ENCODE measurements around the gene TSHZ1. TPM values are rescaled to one million over a fixed set of nuclear protein-coding genes. Genes with fewer than 3 reads are reported as not detected.

TSHZ1 gene
- total RNA-seq, 2 donors from 2014 or later = 1.1 to 1.7 TPM

GRCh38 chr18:75269696-75270095 lies 59.1 kb downstream of the TSHZ1 start:
- Mint-ChIP-seq H3K27ac (no peak overlapping the region), H3K27me3 (ENCODE audit: insufficient read depth) (no peaks in the 10 kb centered on the region), H3K4me3 (no peak overlapping the region), H3K36me3 (ENCODE audit: low read depth) (no peaks in the 10 kb centered on the region), H3K4me1 (no peaks in the 10 kb centered on the region), H3K9me3 (no peaks in the 10 kb centered on the region)
- Histone ChIP-seq H3K36me3 (ENCODE audit: control insufficient read depth, insufficient read depth, low read length) (no peaks in the 10 kb centered on the region), H3K9me3 (ENCODE audit: control insufficient read depth, low read length) (no peaks in the 10 kb centered on the region), H3K27ac (ENCODE audit: low read depth, low read length) (no peak overlapping the region), H3K4me3 (ENCODE audit: low read length) (no peak overlapping the region), H3K27me3 (ENCODE audit: control insufficient read depth, insufficient read depth, low read length, poor library complexity, severe bottlenecking) (no peaks in the 10 kb centered on the region), H3K9ac (ENCODE audit: extremely low read depth, low read length, poor library complexity, severe bottlenecking) (no peak overlapping the region), H3K4me1 (ENCODE audit: control insufficient read depth, insufficient read depth, low read length) (no peaks in the 10 kb centered on the region)
- TF ChIP-seq CTCF (conservative IDR thresholded peaks at IDR 0.05) = no peak
- WGBS, 2 experiments (ENCODE audit: insufficient coverage in 1 of 2, insufficient read length in 1 of 2) = 92 to 94% methylated on average over 7 to 8 of the region's 8 CpGs
- DNase-seq = no peak

GRCh38 chr18:75271952-75272351 lies 61.4 kb downstream of the TSHZ1 start:
- Mint-ChIP-seq H3K36me3 (ENCODE audit: low read depth) (no peaks in the 10 kb centered on the region), H3K27me3 (ENCODE audit: insufficient read depth) (peaks cover 2% of the 10 kb centered on the region), H3K4me1 (no peaks in the 10 kb centered on the region), H3K27ac (no peak overlapping the region), H3K4me3 (no peak overlapping the region), H3K9me3 (no peaks in the 10 kb centered on the region)
- H3K4me1 ChIP-seq (ENCODE audit: control insufficient read depth, insufficient read depth, low read length) = no peaks in the 10 kb centered on the region
- H3K4me3 ChIP-seq (ENCODE audit: low read length) = no peak overlapping the region
- 88 to 93% methylated on average over 9 to 11 of the region's 11 CpGs for WGBS, 2 experiments (ENCODE audit: insufficient coverage in 1 of 2, insufficient read length in 1 of 2)
- no peaks in the 10 kb centered on the region for H3K9me3 ChIP-seq (ENCODE audit: control insufficient read depth, low read length)
- H3K27me3 ChIP-seq (ENCODE audit: control insufficient read depth, insufficient read depth, low read length, poor library complexity, severe bottlenecking) = no peaks in the 10 kb centered on the region
- no peaks in the 10 kb centered on the region for H3K36me3 ChIP-seq (ENCODE audit: control insufficient read depth, insufficient read depth, low read length)
- no peak for DNase-seq
- TF ChIP-seq CTCF (conservative IDR thresholded peaks at IDR 0.05) = no peak
- H3K9ac ChIP-seq (ENCODE audit: extremely low read depth, low read length, poor library complexity, severe bottlenecking) = no peak overlapping the region
- H3K27ac ChIP-seq (ENCODE audit: low read depth, low read length) = no peak overlapping the region

DNA sequence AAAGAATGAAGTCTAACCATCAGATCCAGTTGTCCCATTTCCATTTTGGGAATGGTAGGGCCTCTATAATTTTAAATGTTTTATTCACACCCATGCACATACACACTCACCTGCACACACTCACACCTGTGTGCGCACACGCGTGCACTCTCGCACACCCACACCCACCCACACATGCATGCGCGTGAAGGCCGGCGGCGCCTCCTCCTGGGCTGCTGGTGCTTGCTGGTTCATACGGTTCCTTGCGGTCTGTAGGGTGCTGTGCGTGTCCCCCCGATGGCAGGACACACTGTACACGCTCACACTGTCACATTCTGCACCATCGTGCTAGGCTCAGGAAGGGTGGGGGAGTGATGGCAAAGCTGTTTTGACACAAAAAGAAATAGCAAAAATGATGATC lies 63.2 kb downstream of the TSHZ1 start:
- H3K27ac Mint-ChIP-seq = no peak overlapping the region
- Histone ChIP-seq H3K4me3 (ENCODE audit: low read length) (no peak overlapping the region), H3K9ac (ENCODE audit: extremely low read depth, low read length, poor library complexity, severe bottlenecking) (no peak overlapping the region), H3K4me1 (ENCODE audit: control insufficient read depth, insufficient read depth, low read length) (no peaks in the 10 kb centered on the region), H3K27me3 (ENCODE audit: control insufficient read depth, insufficient read depth, low read length, poor library complexity, severe bottlenecking) (no peaks in the 10 kb centered on the region), H3K27ac (ENCODE audit: low read depth, low read length) (no peak overlapping the region), H3K9me3 (ENCODE audit: control insufficient read depth, low read length) (no peaks in the 10 kb centered on the region), H3K36me3 (ENCODE audit: control insufficient read depth, insufficient read depth, low read length) (no peaks in the 10 kb centered on the region)
- 92 to 96% methylated on average over 12 to 15 of the region's 15 CpGs for WGBS, 2 experiments (ENCODE audit: insufficient coverage in 1 of 2, insufficient read length in 1 of 2)
- peaks cover 2% of the 10 kb centered on the region for H3K27me3 Mint-ChIP-seq (ENCODE audit: insufficient read depth)
- no peak for TF ChIP-seq CTCF (conservative IDR thresholded peaks at IDR 0.05)
- peaks cover 3% of the 10 kb centered on the region for H3K4me1 Mint-ChIP-seq
- no peaks in the 10 kb centered on the region for H3K9me3 Mint-ChIP-seq
- DNase-seq = no peak
- H3K36me3 Mint-ChIP-seq (ENCODE audit: low read depth) = no peaks in the 10 kb centered on the region
- H3K4me3 Mint-ChIP-seq = no peak overlapping the region
